ENCODE results near the gene PISD. TPM values are rescaled to one million over a fixed set of nuclear protein-coding genes. Genes with fewer than 3 reads are reported as not detected.

Gene PISD
- total and polyA plus RNA-seq, 12 donors, result 15.5 to 30.0 (median 18.7) TPM

- H3K27ac ChIP-seq, result peak overlapping the region in 4 of 10 donors; percentile 39 to 68 (median 52)
- H3K9me3 ChIP-seq, result no peaks in the 10 kb centered on the region
- intact Hi-C loops (cut with DNase I), result no loop called here
- DNase-seq (no peak), ATAC-seq (no peak)
- H3K36me3 ChIP-seq, result peaks cover 0 to 45% (median 0%) of the 10 kb centered on the region in 9 donors
- 70 to 79% methylated on average over 8 of the region's 8 CpGs for WGBS, 2 donors
- no peak overlapping the region for H3K4me3 ChIP-seq
- no peak for TF ChIP-seq CTCF (IDR thresholded peaks at IDR 0.05)
- no peaks in the 10 kb centered on the region for H3K27me3 ChIP-seq
- peaks cover 26 to 65% (median 48%) of the 10 kb centered on the region in 9 donors for H3K4me1 ChIP-seq
Observed at GRCh38 chr22:31627223-31627731, 34.7 kb downstream of the PISD start.

GRCh38 chr22:31626427-31627150 is 35.4 kb downstream of the PISD start:
- H3K27me3 ChIP-seq, result no peaks in the 10 kb centered on the region
- peaks cover 0 to 52% (median 0%) of the 10 kb centered on the region in 9 donors for H3K36me3 ChIP-seq
- ATAC-seq, result no peak
- intact Hi-C loops (cut with DNase I), result no loop called here
- no peak for TF ChIP-seq CTCF (IDR thresholded peaks at IDR 0.05)
- peak overlapping the region in 9 of 10 donors; percentile 9 to 68 (median 47) for H3K27ac ChIP-seq
- H3K4me1 ChIP-seq, result peaks cover 26 to 64% (median 48%) of the 10 kb centered on the region in 9 donors
- H3K9me3 ChIP-seq, result no peaks in the 10 kb centered on the region
- no peak overlapping the region for H3K4me3 ChIP-seq
- no peak for DNase-seq
- WGBS, 2 donors, result 82 to 83% methylated on average over 15 of the region's 15 CpGs

GRCh38 chr22:31625661-31626426 is 36.2 kb downstream of the PISD start:
- DNase-seq (peak; percentile 37 to 46), ATAC-seq (peak in 4 of 8 donors; percentile 3 to 38 (median 6))
- intact Hi-C loops (cut with DNase I), result no loop called here
- H3K27ac ChIP-seq, result peak overlapping the region in 9 of 10 donors; percentile 9 to 68 (median 47)
- peak overlapping the region in 4 of 10 donors; percentile 22 to 33 (median 26) for H3K4me3 ChIP-seq
- peaks cover 25 to 57% (median 41%) of the 10 kb centered on the region in 9 donors for H3K4me1 ChIP-seq
- no peak for TF ChIP-seq CTCF (IDR thresholded peaks at IDR 0.05)
- no peaks in the 10 kb centered on the region for H3K9me3 ChIP-seq
- WGBS, 2 donors, result 37% methylated on average over 31 of the region's 31 CpGs
- no peaks in the 10 kb centered on the region for H3K27me3 ChIP-seq
- peaks cover 0 to 59% (median 0%) of the 10 kb centered on the region in 9 donors for H3K36me3 ChIP-seq

- TF ChIP-seq CTCF (IDR thresholded peaks at IDR 0.05), result no peak
- ATAC-seq (no peak), DNase-seq (no peak)
- H3K9me3 ChIP-seq, result no peaks in the 10 kb centered on the region
- peaks cover 0 to 65% (median 3%) of the 10 kb centered on the region in 9 donors for H3K36me3 ChIP-seq
- 92 to 97% methylated on average over 7 of the region's 7 CpGs for WGBS, 2 donors
- H3K27ac ChIP-seq, result peak overlapping the region in 6 of 10 donors; percentile 40 to 65 (median 51)
- H3K27me3 ChIP-seq, result no peaks in the 10 kb centered on the region
- H3K4me3 ChIP-seq, result peak overlapping the region in 4 of 10 donors; percentile 22 to 33 (median 26)
- intact Hi-C loops (cut with DNase I), result no loop called here
- H3K4me1 ChIP-seq, result peaks cover 24 to 55% (median 41%) of the 10 kb centered on the region in 9 donors
Observed at GRCh38 chr22:31625257-31625640, 36.8 kb downstream of the PISD start.
